H54 (cell line): ENCODE results near the gene LANCL3.
"Not testable (repeated sequence)": the region's sequence is repeated elsewhere in the genome, so short reads cannot be mapped to it uniquely, and the experiment has no call there.

Source experiments
- DNase-seq: peaks from one replicate; pipeline ENCODE4 v3.0.0; 2011; ENCODE audit warnings: low spot score, mixed read lengths; ENCODE audit not compliant: insufficient read length
- FAIRE-seq: peaks from 3 replicates; lab custom pipeline; 2011; peaks lifted over from hg19 to GRCh38; lab: Jason Lieb, UNC
- POLR2A ChIP-seq: IDR thresholded peaks from 2 replicates; pipeline ENCODE4 v1.6.1; 2011; ENCODE audit warnings: low read depth, mild to moderate bottlenecking, low read length

LANCL3 gene

GRCh38 chrX:37590047-37590446 lies 18.6 kb downstream of the LANCL3 start:
- DNase-seq (no peak), FAIRE-seq (no peak)
- no peak for TF ChIP-seq POLR2A

GRCh38 chrX:37594755-37595382 lies 23.4 kb downstream of the LANCL3 start:
- DNase-seq (no peak), FAIRE-seq (no peak)
- no peak for TF ChIP-seq POLR2A

- DNase-seq: no peak
- no peak for FAIRE-seq
- no peak for TF ChIP-seq POLR2A
Observed at GRCh38 chrX:37599729-37600128, 28.3 kb downstream of the LANCL3 start.

GRCh38 chrX:37603938-37604409 lies 32.5 kb downstream of the LANCL3 start:
- no peak for DNase-seq
- FAIRE-seq: no peak
- TF ChIP-seq POLR2A: no peak

GRCh38 chrX:37607243-37607642 lies 35.8 kb downstream of the LANCL3 start:
- no peak for TF ChIP-seq POLR2A
- DNase-seq: no peak
- no peak for FAIRE-seq

- FAIRE-seq (no peak), DNase-seq (no peak)
- no peak for TF ChIP-seq POLR2A
Observed at GRCh38 chrX:37608156-37608555, 36.7 kb downstream of the LANCL3 start.

- FAIRE-seq (no peak), DNase-seq (no peak)
- no peak for TF ChIP-seq POLR2A
Observed at GRCh38 chrX:37609727-37610126, 38.3 kb downstream of the LANCL3 start.

- FAIRE-seq (no peak), DNase-seq (no peak)
- TF ChIP-seq POLR2A: no peak
Observed at GRCh38 chrX:37613933-37614332, 42.5 kb downstream of the LANCL3 start.

- no peak for TF ChIP-seq POLR2A
- FAIRE-seq: no peak
- no peak for DNase-seq
Observed at GRCh38 chrX:37627602-37628001, 56.1 kb downstream of the LANCL3 start.

GRCh38 chrX:37638047-37638446 lies 66.6 kb downstream of the LANCL3 start:
- TF ChIP-seq POLR2A: no peak
- FAIRE-seq: no peak
- DNase-seq: no peak

GRCh38 chrX:37640142-37640541 lies 68.7 kb downstream of the LANCL3 start:
- TF ChIP-seq POLR2A: no peak
- no peak for FAIRE-seq
- no peak for DNase-seq

GRCh38 chrX:37641859-37642258 lies 70.4 kb downstream of the LANCL3 start:
- no peak for TF ChIP-seq POLR2A
- no peak for FAIRE-seq
- DNase-seq: no peak

GRCh38 chrX:37644381-37645305 lies 73.2 kb downstream of the LANCL3 start:
- FAIRE-seq (no peak), DNase-seq (no peak)
- TF ChIP-seq POLR2A: no peak

- FAIRE-seq (no peak), DNase-seq (no peak)
- no peak for TF ChIP-seq POLR2A
Observed at GRCh38 chrX:37646254-37646653, 74.8 kb downstream of the LANCL3 start.

- not testable (repeated sequence) for FAIRE-seq
Observed at GRCh38 chrX:37650879-37651278, 79.4 kb downstream of the LANCL3 start.

More at GRCh38 chrX:37650879-37651278, 79.4 kb downstream of the LANCL3 start:
- DNase-seq: not testable (repeated sequence)
